Colonic mucosa (tissue), 4 donors: ENCODE measurements around the gene PDXP. TPM values are rescaled to one million over a fixed set of nuclear protein-coding genes. Genes with fewer than 3 reads are reported as not detected.

Experiments
- DNase-seq: peaks from one replicate; pipeline ENCODE4 v3.0.0-alpha.2; 2020
- H3K27ac ChIP-seq: fragments of 200-600 bp; one replicate; pipeline ENCODE4 v1.8.0; 2021
- H3K27me3 ChIP-seq: fragments of 200-600 bp; one replicate; pipeline ENCODE4 v1.8.0; 2021
- H3K36me3 ChIP-seq: fragments of 200-600 bp; one replicate; pipeline ENCODE4 v1.8.0; 2021
- H3K4me1 ChIP-seq: fragments of 200-600 bp; one replicate; pipeline ENCODE4 v1.8.0; 2021; ENCODE audit warnings: mild to moderate bottlenecking
- H3K4me3 ChIP-seq: fragments of 200-600 bp; one replicate; pipeline ENCODE4 v1.8.0; 2021
- H3K9ac ChIP-seq, 2 donors: one replicate each; pipeline ENCODE4 v1.7.0; 2013; ENCODE audit warnings: control low read depth in 2 of 2, low read depth in 2 of 2, low read length in 2 of 2
- H3K9me3 ChIP-seq: fragments of 200-600 bp; one replicate; pipeline ENCODE4 v1.8.0; 2021
- intact Hi-C: fragments of 100-400 bp; cut with DNase I; formaldehyde crosslinking; loops from one replicate; pipeline ENCODE4 v1.14.1; 2022
- total RNA-seq, 2 donors: library from RNA; stranded (reverse); fragmentation: NEBNext Ultra II Directional in 1 of 2; extraction: Animal tissue kit (Norgen Biotek cat#: 25700) in 1 of 2; gene quantifications; one replicate each; pipeline ENCODE4 v1.2.1, GENCODE V29; 2021
- TF ChIP-seq, protein P1 (sequence below): fragments of 200-600 bp; IDR thresholded peaks from one replicate; pipeline ENCODE4 v1.8.0; 2022; ENCODE audit warnings: antibody characterized with exemption, mild to moderate bottlenecking
- donor health status: healthy.
- donor health status: DM: no; HTN: no; CAD: no.
- donor health status: DM: no; HTN: no; CAD: no.

Gene PDXP
- total RNA-seq, 2 donors from 2014 or later: 24.5 to 34.0 TPM

DNA sequence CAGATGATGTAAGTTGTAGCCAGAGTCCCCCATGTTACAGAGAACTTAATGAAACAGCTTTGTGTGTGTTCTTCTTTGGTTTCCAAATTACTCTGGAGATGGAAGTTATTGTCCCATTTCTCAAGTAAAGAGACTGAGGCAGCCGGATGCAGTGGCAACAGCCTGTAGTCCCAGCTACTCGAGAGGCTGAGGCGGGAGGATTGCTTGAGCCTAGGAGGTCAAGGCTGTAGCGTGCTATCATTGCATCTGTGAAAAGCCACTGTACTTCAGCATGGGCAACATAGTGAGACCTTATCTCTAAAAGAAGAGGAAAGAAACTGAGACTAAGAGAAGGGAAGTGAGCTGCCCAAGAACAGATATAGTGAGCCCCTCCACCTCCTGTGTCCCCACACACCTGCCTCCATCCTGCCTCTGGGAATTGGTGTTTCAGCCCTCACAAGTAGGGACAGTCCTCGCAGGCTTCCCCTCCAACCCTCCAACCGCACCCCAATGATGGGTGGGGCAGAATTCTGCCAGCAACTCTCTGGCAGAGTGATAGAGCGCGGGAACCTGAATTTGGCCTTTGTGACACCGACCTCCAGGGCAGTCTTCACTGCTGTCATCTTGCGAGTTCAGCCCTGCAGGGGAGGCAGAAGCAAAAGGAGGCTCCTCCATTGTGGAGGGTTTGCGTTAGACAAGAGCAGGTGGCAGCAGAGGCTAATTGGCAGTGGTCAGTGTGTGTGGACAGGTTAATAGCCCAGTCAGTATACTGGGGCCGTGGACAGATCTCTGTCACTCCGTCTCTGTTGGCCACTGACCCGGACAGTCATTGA is 1.6 kb downstream of the PDXP start:
- H3K4me1 ChIP-seq: peaks cover 19% of the 10 kb centered on the region
- TF ChIP-seq, protein P1, sequence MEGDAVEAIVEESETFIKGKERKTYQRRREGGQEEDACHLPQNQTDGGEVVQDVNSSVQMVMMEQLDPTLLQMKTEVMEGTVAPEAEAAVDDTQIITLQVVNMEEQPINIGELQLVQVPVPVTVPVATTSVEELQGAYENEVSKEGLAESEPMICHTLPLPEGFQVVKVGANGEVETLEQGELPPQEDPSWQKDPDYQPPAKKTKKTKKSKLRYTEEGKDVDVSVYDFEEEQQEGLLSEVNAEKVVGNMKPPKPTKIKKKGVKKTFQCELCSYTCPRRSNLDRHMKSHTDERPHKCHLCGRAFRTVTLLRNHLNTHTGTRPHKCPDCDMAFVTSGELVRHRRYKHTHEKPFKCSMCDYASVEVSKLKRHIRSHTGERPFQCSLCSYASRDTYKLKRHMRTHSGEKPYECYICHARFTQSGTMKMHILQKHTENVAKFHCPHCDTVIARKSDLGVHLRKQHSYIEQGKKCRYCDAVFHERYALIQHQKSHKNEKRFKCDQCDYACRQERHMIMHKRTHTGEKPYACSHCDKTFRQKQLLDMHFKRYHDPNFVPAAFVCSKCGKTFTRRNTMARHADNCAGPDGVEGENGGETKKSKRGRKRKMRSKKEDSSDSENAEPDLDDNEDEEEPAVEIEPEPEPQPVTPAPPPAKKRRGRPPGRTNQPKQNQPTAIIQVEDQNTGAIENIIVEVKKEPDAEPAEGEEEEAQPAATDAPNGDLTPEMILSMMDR: no peak
- intact Hi-C loops: no loop called here
- H3K9ac ChIP-seq: peak overlapping the region; percentile 89 to 91
- no peaks in the 10 kb centered on the region for H3K27me3 ChIP-seq
- no peaks in the 10 kb centered on the region for H3K9me3 ChIP-seq
- H3K36me3 ChIP-seq: no peaks in the 10 kb centered on the region
- DNase-seq: peak; percentile 69
- peak overlapping the region; percentile 60 for H3K4me3 ChIP-seq
- H3K27ac ChIP-seq: peak overlapping the region; percentile 37

DNA sequence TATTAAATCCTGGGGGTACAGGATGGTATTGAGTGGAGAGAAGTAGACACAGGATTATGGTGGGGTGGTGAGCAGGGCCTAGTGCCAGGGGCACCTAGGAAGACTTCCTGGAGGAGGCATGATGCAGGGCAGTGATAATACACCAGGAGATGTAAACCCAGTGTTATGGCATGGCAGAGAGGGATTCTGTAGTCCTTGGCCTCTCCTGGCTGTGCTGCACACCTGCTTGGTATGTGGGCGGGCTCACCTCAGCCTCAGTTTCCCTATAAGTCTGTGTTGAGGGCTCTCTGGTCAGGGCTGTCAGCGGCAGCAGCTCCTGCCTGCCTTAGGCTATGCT is 2.2 kb downstream of the PDXP start:
- Histone ChIP-seq H3K36me3 (no peaks in the 10 kb centered on the region), H3K9me3 (no peaks in the 10 kb centered on the region), H3K27me3 (no peaks in the 10 kb centered on the region), H3K9ac (peak overlapping the region in 1 of 2 donors; percentile 91), H3K27ac (peak overlapping the region; percentile 37), H3K4me1 (peaks cover 19% of the 10 kb centered on the region), H3K4me3 (peak overlapping the region; percentile 60)
- TF ChIP-seq, protein P1: no peak
- DNase-seq: no peak
- intact Hi-C loops: no loop called here

DNA sequence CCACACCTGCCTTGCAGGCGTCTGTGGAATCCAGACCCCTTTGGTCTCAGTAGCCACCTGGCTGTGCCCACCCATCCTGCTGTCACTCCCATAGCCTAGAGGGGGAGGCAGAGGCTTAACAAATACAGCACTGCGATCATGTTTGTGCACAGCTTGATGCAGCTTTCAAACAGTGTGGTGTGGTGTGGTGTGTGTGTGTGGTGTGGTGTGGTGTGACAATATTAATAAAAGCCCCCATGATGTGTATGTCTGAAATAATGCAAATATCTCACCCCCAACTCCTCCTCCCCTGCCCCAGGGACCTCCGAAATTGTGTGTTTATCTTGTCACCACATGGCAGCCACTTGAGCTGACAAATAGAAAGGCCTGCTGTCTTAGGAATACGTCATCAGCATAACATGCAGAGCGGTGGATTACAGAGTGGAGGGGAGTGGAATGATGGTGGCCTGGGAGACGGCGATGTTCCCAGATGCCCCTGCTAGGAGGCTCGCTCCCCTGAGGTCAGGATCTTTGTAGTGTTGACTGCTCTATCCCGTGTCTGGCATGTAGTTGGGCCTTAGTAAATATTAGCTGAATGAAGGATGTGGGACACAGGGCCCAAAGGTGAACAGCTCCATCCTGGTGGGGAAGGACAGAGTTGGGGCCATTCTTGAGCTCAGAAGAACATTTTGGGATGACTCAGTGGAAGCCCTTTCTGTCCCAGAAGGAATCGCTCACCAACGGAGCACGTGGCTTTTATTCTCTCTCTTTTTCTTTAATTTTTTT is 2.8 kb downstream of the PDXP start:
- Histone ChIP-seq H3K9me3 (no peaks in the 10 kb centered on the region), H3K9ac (peak overlapping the region in 1 of 2 donors; percentile 91), H3K27me3 (no peaks in the 10 kb centered on the region), H3K36me3 (no peaks in the 10 kb centered on the region), H3K4me1 (peaks cover 19% of the 10 kb centered on the region), H3K4me3 (no peak overlapping the region), H3K27ac (peak overlapping the region; percentile 37)
- DNase-seq: no peak
- TF ChIP-seq, protein P1: no peak
- intact Hi-C loops: no loop called here

DNA sequence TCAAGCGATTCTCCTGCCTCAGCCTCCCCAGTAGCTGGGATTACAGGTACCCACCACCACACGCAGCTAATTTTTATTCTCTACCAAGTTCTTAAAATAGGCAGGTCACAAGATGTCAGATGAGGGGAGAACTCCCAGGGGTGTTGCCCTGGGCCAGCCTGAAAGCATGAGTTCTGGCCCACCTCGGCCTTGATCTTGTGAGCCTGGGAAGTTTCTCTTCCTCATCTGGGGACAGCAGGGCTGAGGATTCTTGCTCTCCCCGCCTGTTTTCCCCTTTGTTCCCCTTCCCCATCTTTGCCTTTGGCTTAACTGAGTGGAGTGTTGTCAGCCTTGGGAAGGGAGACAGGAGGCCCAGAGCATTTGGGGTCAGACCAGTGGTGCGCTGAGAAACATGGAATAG is 3.5 kb downstream of the PDXP start:
- no peaks in the 10 kb centered on the region for H3K9me3 ChIP-seq
- peaks cover 19% of the 10 kb centered on the region for H3K4me1 ChIP-seq
- H3K4me3 ChIP-seq: no peak overlapping the region
- H3K27me3 ChIP-seq: no peaks in the 10 kb centered on the region
- intact Hi-C loops: no loop called here
- H3K27ac ChIP-seq: peak overlapping the region; percentile 37
- peak overlapping the region in 1 of 2 donors; percentile 22 for H3K9ac ChIP-seq
- TF ChIP-seq, protein P1: no peak
- no peak for DNase-seq
- no peaks in the 10 kb centered on the region for H3K36me3 ChIP-seq

DNA sequence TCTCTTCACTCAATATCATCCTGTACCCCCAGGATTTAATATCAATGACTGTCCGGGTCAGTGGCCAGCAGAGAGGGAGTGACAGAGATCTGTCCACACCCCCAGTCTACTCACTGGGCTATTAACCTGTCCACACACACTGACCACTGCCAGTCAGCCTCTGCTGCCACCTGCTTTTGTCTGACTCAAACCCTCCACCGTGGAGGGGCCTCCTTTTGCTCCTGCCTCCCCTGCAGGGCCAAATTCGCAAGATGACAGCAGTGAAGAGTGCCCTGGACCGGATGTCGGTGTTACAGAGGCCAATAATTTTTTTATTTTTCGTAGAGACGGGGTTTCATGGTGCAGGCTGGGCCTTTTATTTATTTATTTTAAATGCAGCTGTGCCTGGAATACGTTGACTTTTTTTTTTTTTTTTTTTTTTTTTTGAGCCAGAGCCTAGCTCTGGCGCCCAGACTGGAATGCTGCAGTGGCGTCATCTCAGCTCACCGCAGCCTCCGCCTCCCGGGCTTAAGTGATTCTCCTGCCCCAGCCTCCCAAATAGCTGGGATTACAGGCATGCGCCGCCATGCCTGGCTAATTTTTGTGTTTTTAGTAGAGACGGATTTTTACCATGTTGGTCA is 5.1 kb downstream of the PDXP start:
- TF ChIP-seq, protein P1: no peak
- no peak for DNase-seq
- intact Hi-C loops: no loop called here
- Histone ChIP-seq H3K36me3 (no peaks in the 10 kb centered on the region), H3K9ac (peak overlapping the region in 1 of 2 donors; percentile 17), H3K4me1 (peaks cover 19% of the 10 kb centered on the region), H3K27ac (no peak overlapping the region), H3K27me3 (no peaks in the 10 kb centered on the region), H3K4me3 (no peak overlapping the region), H3K9me3 (no peaks in the 10 kb centered on the region)
